ENCODE data around the gene MMEL1. TPM values are rescaled to one million over a fixed set of nuclear protein-coding genes. Genes with fewer than 3 reads are reported as not detected.

MMEL1 gene
- total RNA-seq, 1 experiment from 2014 or later, result not detected

- in situ Hi-C loops (cut with HindIII; ENCODE audit: low pct_unique_long_range_greater_than_20kb, low sequenced_read_pairs), result no loop called here
- DNase-seq (ENCODE audit: low read depth), result no peak
Observed at GRCh38 chr1:2644591-2645101, 11.8 kb upstream of the MMEL1 start.

GRCh38 chr1:2644171-2644570 is 11.4 kb upstream of the MMEL1 start:
- in situ Hi-C loops (cut with HindIII; ENCODE audit: low pct_unique_long_range_greater_than_20kb, low sequenced_read_pairs), result no loop called here
- no peak for DNase-seq (ENCODE audit: low read depth)

- no peak for DNase-seq (ENCODE audit: low read depth)
- in situ Hi-C loops (cut with HindIII; ENCODE audit: low pct_unique_long_range_greater_than_20kb, low sequenced_read_pairs), result no loop called here
Observed at GRCh38 chr1:2643414-2644077, 10.7 kb upstream of the MMEL1 start.

- DNase-seq (ENCODE audit: low read depth), result peak; percentile 75
- in situ Hi-C loops (cut with HindIII; ENCODE audit: low pct_unique_long_range_greater_than_20kb, low sequenced_read_pairs), result no loop called here
Observed at GRCh38 chr1:2642560-2643413, 10.0 kb upstream of the MMEL1 start.

- DNase-seq (ENCODE audit: low read depth), result no peak
- in situ Hi-C loops (cut with HindIII; ENCODE audit: low pct_unique_long_range_greater_than_20kb, low sequenced_read_pairs), result no loop called here
Observed at GRCh38 chr1:2642131-2642559, 9.3 kb upstream of the MMEL1 start.

GRCh38 chr1:2641381-2642130 is 8.7 kb upstream of the MMEL1 start:
- in situ Hi-C loops (cut with HindIII; ENCODE audit: low pct_unique_long_range_greater_than_20kb, low sequenced_read_pairs), result no loop called here
- DNase-seq (ENCODE audit: low read depth), result no peak

- in situ Hi-C loops (cut with HindIII; ENCODE audit: low pct_unique_long_range_greater_than_20kb, low sequenced_read_pairs), result no loop called here
Observed at GRCh38 chr1:2640626-2641025, 7.8 kb upstream of the MMEL1 start.

GRCh38 chr1:2639607-2640521 is 7.0 kb upstream of the MMEL1 start:
- DNase-seq (ENCODE audit: low read depth), result no peak
- in situ Hi-C loops (cut with HindIII; ENCODE audit: low pct_unique_long_range_greater_than_20kb, low sequenced_read_pairs), result no loop called here

More at GRCh38 chr1:2640626-2641025, 7.8 kb upstream of the MMEL1 start:
- DNase-seq (ENCODE audit: low read depth), result no peak

- no peak for DNase-seq (ENCODE audit: low read depth)
- in situ Hi-C loops (cut with HindIII; ENCODE audit: low pct_unique_long_range_greater_than_20kb, low sequenced_read_pairs), result no loop called here
Observed at GRCh38 chr1:2639203-2639602, 6.4 kb upstream of the MMEL1 start.

GRCh38 chr1:2638466-2639115 is 5.8 kb upstream of the MMEL1 start:
- in situ Hi-C loops (cut with HindIII; ENCODE audit: low pct_unique_long_range_greater_than_20kb, low sequenced_read_pairs), result no loop called here
- no peak for DNase-seq (ENCODE audit: low read depth)

GRCh38 chr1:2637442-2638145 is 4.8 kb upstream of the MMEL1 start:
- in situ Hi-C loops (cut with HindIII; ENCODE audit: low pct_unique_long_range_greater_than_20kb, low sequenced_read_pairs), result no loop called here
- DNase-seq (ENCODE audit: low read depth), result no peak

- in situ Hi-C loops (cut with HindIII; ENCODE audit: low pct_unique_long_range_greater_than_20kb, low sequenced_read_pairs), result no loop called here
- no peak for DNase-seq (ENCODE audit: low read depth)
Observed at GRCh38 chr1:2636733-2637132, 3.9 kb upstream of the MMEL1 start.

- DNase-seq (ENCODE audit: low read depth), result no peak
- in situ Hi-C loops (cut with HindIII; ENCODE audit: low pct_unique_long_range_greater_than_20kb, low sequenced_read_pairs), result no loop called here
Observed at GRCh38 chr1:2635361-2636010, 2.7 kb upstream of the MMEL1 start.

GRCh38 chr1:2633936-2634491 is 1.2 kb upstream of the MMEL1 start:
- DNase-seq (ENCODE audit: low read depth), result no peak
- in situ Hi-C loops (cut with HindIII; ENCODE audit: low pct_unique_long_range_greater_than_20kb, low sequenced_read_pairs), result no loop called here

GRCh38 chr1:2633366-2633935 is 635 bp upstream of the MMEL1 start:
- no peak for DNase-seq (ENCODE audit: low read depth)
- in situ Hi-C loops (cut with HindIII; ENCODE audit: low pct_unique_long_range_greater_than_20kb, low sequenced_read_pairs), result no loop called here

- in situ Hi-C loops (cut with HindIII; ENCODE audit: low pct_unique_long_range_greater_than_20kb, low sequenced_read_pairs), result no loop called here
- DNase-seq (ENCODE audit: low read depth), result no peak
Observed at GRCh38 chr1:2632051-2632430, 775 bp downstream of the MMEL1 start.
